Inflammatory macrophage treated with lipopolysaccharide for 1 hour (primary cell): ENCODE data around the gene SLC2A9.
A peak's percentile ranks its signal among the peaks of the same experiment; 100 is the strongest.

Experiments
- DNase-seq, 2 donors: peaks; one replicate each; pipeline ENCODE4 v3.0.0-alpha.2; 2020 to 2022

Gene SLC2A9

DNA sequence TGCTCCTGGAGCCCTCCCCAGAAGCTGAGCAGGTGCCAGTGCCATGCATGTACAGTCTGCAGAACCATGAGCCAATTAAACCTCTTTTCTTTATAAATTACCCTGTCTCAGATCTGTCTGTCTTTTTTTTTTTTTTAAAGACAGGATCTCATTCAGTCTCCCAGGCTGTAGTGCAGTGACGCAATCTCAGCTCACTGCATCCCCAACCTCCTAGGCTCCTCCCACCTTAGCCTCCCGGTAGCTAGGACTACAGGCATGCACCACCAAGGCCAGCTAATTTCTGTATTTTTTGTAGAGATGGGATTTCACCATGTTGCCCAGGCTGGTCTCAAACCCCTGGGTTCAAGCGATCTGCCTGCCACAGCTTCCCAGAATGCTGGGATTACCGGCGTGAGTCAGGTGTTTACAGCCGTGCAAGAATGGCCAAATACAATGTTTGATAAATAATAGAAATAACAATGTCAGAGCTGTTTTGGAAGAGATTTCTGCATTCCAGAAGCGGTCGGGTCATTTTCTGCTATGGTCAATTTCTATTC is 68.8 kb downstream of the SLC2A9 start:
- no peak for DNase-seq

GRCh38 chr4:9949573-9949972 is 71.7 kb downstream of the SLC2A9 start:
- DNase-seq = no peak

DNA sequence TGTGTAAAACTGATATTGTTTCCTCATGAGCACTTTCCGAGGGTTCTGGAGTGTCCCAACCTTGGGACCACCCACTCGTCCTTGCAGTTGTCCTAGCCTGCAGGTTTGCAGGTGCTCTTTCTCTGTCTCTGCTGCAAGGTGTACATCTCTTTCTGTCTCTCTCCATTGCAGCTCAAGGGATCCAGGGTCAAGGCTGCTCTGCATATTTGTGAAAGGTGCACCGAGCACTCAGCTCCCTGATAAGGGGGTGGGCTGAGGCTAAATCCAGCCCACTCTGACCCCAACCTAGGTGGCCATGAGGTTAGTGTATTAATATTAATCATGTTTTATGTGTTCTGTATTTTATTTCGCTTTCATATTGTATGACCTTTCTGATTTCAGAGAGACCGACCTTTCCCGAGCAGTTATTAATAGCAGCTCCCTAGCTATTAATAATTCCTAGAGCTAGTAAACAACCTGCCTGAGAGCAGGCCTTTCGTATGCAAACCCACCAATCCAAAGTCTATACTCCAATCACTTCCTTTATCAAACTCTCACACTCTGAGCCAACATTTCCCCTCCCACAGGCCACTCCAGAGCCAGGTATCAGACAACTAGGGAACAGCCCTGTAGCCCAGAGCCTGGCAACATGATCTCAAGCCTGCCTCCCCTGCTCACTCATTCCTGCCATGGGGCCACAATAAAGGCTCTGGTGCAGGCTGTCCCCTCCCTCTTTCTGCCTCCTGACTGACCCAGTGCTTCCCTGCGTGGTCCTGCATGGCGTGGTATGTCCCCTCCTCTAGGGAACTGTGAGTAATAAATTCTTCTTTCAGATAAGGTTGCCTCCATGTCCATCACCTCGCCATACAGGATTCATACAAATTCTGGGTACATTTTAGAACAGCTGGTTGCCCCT is 73.9 kb downstream of the SLC2A9 start:
- no peak for DNase-seq

DNA sequence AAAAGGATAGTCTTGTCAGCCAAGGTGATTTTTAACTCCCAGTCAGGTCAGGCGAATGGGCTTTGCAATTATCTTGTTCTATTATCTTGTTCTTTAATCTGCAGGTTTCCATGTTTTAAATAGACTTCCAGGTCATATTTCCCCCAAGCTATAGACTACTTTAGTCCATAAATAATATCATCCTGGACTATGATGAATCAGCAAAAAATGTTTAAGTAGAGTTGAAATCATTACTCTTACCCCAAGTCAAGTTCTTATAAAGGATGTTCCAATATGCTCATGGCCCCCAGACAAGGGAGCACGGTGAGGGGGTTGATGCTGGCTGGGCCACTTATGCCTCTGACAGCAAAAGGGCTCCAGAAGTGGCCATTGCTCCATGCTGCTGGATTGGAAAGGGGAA is 75.1 kb downstream of the SLC2A9 start:
- no peak for DNase-seq

DNA sequence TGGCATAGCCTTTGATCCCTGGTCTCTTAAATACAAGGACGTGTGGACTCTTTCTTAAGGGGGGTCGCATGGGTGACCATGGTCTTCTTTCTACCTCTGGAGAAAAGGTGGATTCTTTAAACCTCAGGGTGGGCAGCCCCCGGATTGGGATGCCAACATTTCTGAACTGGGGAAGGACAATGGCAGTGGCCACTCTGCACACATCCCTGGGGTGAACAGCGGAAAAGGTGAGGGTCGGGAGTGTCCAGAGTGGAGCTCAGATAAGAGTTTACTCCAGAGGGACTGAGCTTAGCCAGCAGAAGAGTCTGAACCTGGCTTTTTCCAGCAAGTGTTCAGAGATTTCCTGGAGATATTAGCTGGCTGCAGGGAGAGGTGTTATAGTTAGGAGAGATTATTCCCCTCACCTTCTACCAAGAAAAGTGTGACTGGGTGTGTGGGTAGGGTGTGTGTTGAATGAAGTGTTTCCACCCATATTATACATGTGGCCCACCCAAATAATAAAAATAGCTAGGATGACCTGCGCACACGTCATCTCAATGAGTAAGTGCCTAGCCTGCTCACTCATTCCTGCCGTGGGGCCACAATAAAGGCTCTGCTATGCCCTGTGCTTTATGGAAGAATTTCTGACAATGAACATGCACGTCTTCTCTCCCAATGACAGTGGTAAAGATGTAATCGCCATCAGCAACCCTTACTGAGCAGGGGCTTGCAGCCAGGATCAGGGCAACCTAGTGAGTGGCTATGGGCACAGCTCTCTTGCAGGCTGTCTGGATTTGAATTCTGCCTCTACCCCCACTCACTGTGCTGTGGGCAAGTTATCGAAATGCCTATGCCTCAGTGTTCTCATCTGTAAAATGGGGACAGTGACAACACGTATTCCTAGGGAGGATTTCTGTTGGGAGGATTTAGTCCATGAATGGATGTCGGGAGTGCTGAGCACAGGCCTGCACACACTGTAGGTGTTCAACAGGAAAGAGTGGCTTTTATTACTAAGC is 76.6 kb downstream of the SLC2A9 start:
- no peak for DNase-seq

DNA sequence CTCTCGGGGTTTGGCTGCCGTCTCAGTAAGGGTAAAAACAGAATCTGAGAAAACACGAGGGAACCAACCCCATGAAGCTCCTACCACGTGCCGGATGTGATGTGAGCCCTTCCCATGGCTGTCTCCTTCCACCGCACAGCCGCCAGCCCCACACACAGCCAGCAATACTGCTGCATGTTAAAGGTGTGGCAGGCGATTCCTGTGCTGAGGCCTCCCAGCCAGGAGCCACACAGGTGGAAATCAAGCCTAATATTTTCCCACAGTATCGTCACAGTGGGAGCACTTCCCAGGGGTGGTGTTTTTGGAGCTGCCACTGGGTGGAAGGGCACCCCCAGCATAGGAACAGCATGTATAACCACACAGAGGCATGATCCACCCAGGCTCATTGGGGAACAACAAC is 77.5 kb downstream of the SLC2A9 start:
- DNase-seq = no peak

DNA sequence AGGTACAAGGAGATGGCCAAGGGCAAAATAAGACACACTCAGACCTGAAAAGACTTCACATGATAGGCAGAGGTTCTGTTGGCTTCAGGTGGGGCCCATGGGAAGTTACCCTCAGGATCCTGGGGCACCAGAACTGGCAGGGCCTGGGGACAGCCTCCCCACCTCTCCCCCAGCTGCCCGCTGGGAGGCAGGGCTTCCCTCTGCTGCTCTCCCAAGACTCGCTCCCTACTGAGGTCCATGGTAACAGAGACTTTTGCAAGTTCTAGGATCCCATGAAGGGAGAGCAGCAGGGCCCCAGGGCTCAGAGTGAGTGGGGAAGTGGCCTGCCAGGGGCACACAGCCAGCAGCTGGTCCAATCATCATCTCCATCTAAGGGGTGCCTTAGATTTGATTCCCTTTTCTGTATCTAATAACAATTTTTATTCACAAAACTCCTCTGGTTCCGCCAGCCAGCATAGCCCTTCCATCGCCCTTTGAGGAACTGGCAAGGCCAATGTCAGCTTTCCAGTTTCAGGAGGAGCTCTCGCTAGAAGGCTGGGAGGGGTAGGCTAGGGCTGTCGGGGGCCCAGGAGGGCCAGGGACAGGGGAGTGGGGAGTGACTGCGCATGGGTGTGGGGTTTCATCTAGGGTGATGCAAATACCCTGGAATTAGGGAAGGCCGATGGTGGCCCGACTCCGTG is 78.2 kb downstream of the SLC2A9 start:
- no peak for DNase-seq

DNA sequence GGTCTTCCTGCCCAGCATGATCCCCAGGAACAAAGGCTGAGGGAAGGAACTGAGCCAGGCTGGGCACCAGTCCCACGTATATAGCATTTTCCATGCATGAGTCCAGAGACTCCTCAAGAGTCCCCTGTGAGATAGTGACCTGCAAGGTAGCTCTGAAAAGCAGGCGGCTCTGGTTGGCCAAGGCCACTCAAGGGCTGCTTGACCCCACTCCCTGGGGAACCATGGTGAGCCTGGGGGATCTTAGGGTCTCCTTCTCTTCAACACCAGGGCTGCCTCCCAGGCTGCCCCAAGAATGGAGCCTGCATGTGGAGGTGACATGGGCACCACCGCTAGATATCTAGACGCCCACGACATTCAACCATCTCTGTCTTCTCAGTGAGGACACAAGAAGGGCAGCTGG is 79.2 kb downstream of the SLC2A9 start:
- no peak for DNase-seq

GRCh38 chr4:9940041-9940440 is 81.3 kb downstream of the SLC2A9 start:
- DNase-seq = no peak

GRCh38 chr4:9938933-9939332 is 82.4 kb downstream of the SLC2A9 start:
- no peak for DNase-seq

DNA sequence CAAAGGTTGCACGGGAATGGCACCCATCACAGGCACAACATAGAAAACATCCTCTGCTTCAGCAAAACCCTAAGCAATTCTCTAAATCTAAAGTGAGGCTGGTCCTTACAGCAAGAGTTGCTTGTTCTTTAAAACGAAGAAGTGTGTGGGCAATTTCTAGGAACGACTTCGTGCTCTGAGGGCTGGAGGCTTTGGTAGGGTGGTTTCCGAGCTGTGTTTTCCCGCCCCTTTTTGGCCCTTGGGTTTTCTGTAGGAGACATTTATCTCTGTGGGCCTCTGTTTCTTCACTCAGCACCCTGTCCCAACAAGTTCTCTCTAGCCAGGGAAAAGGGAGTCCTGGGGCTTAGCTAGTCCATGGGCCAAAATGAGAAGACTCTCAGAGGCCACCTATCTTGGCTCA is 84.2 kb downstream of the SLC2A9 start:
- peak; percentile 58 to 78 for DNase-seq

DNA sequence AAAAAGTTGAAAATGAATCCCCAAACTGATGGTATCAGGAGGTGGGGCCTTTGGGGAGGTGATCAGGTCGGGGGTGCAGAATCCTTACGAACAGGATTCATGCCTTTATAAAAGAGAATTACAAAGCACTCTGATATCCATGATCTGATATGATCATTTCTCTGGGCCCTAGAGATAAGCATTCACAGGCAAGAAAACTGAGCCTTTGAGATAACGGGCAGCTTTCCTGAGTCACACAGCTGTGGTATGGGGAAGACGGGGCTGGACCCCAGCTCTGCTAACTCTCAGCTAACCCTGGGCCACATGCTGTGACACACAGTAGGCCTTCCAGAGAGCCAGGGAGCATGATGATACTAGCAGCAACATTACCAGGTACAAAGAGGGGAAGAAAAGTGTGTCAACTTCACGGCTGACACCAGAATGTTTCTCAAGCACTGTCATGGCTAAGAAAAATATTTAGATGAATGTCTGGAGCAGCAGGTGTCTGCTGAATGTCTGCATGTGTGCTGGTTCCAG is 85.1 kb downstream of the SLC2A9 start:
- no peak for DNase-seq

GRCh38 chr4:9933956-9934355 is 87.3 kb downstream of the SLC2A9 start:
- peak; percentile 18 to 34 for DNase-seq

DNA sequence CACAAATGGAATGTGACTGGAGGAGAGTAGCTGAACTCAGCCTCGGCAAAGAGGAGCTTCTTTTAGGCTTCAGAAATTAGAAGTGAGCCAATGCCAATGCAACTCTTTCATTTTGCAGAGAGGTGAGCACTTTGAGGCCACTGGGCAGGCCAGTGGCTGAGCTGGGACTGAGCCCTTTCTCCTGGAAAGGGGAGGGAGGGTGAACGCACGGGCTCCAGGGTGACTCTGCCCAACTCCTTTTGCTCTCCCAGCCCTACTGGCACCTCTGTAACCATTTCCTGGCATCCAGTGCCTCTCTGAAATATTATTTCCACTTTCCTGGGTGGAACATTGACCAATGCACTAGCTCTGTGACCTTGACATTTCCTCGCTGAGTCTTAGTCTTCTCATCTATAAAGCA is 88.1 kb downstream of the SLC2A9 start:
- no peak for DNase-seq

GRCh38 chr4:9932771-9933170 is 88.5 kb downstream of the SLC2A9 start:
- no peak for DNase-seq

GRCh38 chr4:9931146-9931545 is 90.2 kb downstream of the SLC2A9 start:
- DNase-seq = no peak

GRCh38 chr4:9929111-9929510 is 92.2 kb downstream of the SLC2A9 start:
- DNase-seq = no peak

DNA sequence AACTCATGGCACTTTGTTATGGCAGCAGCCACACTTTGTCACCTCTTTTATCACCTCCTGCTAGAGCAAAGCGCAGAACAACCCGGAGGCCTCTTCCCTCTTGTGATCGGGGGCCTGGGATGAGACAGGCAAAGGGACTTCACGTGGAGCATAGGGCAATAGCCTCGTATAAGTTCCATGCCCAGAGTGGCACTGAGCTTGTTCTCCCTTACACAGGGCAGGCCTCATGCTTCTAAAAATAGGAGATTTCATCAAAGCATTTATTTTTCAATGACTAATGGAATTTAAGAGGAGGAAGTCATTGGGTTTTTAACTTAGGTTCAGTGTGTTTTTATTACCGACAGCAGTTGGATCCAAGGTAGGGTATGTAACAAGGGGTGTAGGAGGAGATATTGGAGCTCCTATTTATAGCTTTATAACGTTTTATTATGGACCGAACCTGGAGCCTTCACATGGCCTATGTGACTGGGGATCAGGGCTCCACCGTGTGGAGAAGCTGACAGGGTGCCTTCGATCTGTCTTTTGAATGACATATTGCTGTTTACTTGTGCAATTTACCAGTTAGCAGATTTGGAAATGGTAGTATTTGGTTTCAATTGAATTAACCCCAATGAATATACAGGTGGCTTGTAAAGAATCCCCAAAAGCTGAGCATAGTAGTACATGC is 93.8 kb downstream of the SLC2A9 start:
- peak; percentile 53 to 73 for DNase-seq

DNA sequence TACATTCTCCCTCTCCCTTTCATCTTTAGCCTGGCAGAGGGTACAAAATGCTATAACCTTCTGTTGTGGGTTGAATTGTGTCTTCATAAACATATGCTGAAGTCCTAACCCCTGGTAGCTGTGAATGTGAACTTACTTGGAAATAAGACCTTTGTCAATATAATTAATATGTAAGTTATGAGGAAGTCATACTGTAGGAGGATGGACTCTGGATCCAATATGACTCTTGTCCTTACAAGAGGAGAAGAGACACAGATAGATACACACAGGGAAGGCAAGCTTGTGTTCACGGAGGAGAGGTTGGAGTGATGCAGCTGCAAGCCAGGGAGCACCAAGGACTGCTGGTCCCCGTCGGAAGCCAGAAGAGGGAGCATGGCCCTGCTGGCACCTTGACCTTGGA is 94.7 kb downstream of the SLC2A9 start:
- no peak for DNase-seq

GRCh38 chr4:9925750-9926439 is 95.4 kb downstream of the SLC2A9 start:
- no peak for DNase-seq

- no peak for DNase-seq
Observed at GRCh38 chr4:9924750-9925149, 96.5 kb downstream of the SLC2A9 start.
